SK-N-SH (cell line): Measurements from ENCODE around the gene LPP. TPM values are rescaled to one million over a fixed set of nuclear protein-coding genes. Genes with fewer than 3 reads are reported as not detected.

Experiments
- CTCF ChIA-PET: fragments of 300-600, 350-600 bp; formaldehyde crosslinking; extraction: SDS; loops from one replicate; lab custom pipeline; 2021; lab: Yijun Ruan, JAX
- POLR2A ChIA-PET: fragments of 350-600 bp; sonication (Branson Sonifier 250); formaldehyde crosslinking; extraction: SDS; loops from one replicate; lab custom pipeline; 2020; ENCODE audit warnings: antibody characterized with exemption, inconsistent platforms; lab: Yijun Ruan, JAX
- DNase-seq: peaks from one replicate; pipeline ENCODE4 v3.0.0; 2012
- H2AFZ ChIP-seq: fragments of 200-600 bp; sonication (generic); 2 replicates; pipeline ENCODE4 v1.8.1; 2016; ENCODE audit warnings: antibody characterized with exemption, mild to moderate bottlenecking, low read depth
- H3F3A ChIP-seq: fragments of 200-600 bp; sonication (generic); replicated peaks from 2 replicates; pipeline ENCODE3; 2016; ENCODE audit warnings: antibody characterized with exemption, mild to moderate bottlenecking; ENCODE audit not compliant: insufficient read depth
- H3K27ac ChIP-seq, 2 experiments: fragments of 200-500 bp in 1 of 2; fragments of 200-600 bp in 1 of 2; sonication (Bioruptor generic) in 1 of 2; sonication (generic), shearing (Covaris generic) in 1 of 2; 2 replicates each; pipeline versions ENCODE4 v1.5.1 to v1.6.1; 2014 to 2016; ENCODE audit warnings: low read depth in 2 of 2, inconsistent platforms in 1 of 2, low read length in 1 of 2, mild to moderate bottlenecking in 1 of 2, mixed read lengths in 1 of 2
- H3K27me3 ChIP-seq: fragments of 200-600 bp; sonication (generic), shearing (Covaris generic); 2 replicates; pipeline ENCODE4 v1.6.1; 2016; ENCODE audit warnings: mixed run types; ENCODE audit not compliant: insufficient read depth
- H3K36me3 ChIP-seq, 2 experiments: fragments of 200-500 bp in 1 of 2; fragments of 200-600 bp in 1 of 2; sonication (Bioruptor generic) in 1 of 2; sonication (generic) in 1 of 2; replicated peaks in 1 of 2; 2 replicates each; pipeline versions ENCODE3 to v1.5.1; 2014 to 2016; ENCODE audit warnings: low read length in 1 of 2, mild to moderate bottlenecking in 1 of 2; ENCODE audit not compliant: insufficient read depth in 2 of 2, control insufficient read depth in 1 of 2
- H3K4me1 ChIP-seq, 2 experiments: fragments of 200-500 bp in 1 of 2; fragments of 200-600 bp in 1 of 2; sonication (Bioruptor generic) in 1 of 2; sonication (generic), shearing (Covaris generic) in 1 of 2; 2 replicates each; pipeline versions ENCODE4 v1.5.1 to v1.6.1; 2014 to 2016; ENCODE audit warnings: low read depth in 1 of 2, low read length in 1 of 2, mixed run types in 1 of 2; ENCODE audit not compliant: insufficient read depth in 2 of 2, control insufficient read depth in 1 of 2
- H3K4me2 ChIP-seq: fragments of 200-600 bp; sonication (generic), shearing (Covaris generic); 2 replicates; pipeline ENCODE4 v1.6.1; 2017; ENCODE audit warnings: mixed run types
- H3K4me3 ChIP-seq, 2 experiments: fragments of 200-500 bp in 1 of 2; fragments of 200-600 bp in 1 of 2; sonication (Bioruptor generic) in 1 of 2; sonication (generic), shearing (Covaris generic) in 1 of 2; 2 replicates each; pipeline versions ENCODE4 v1.5.1 to v1.8.1; 2014 to 2016; ENCODE audit warnings: low read depth in 2 of 2, inconsistent platforms in 1 of 2, low read length in 1 of 2, mild to moderate bottlenecking in 1 of 2, mixed read lengths in 1 of 2, moderate library complexity in 1 of 2
- H3K79me2 ChIP-seq: fragments of 200-600 bp; sonication (generic); 2 replicates; pipeline ENCODE4 v1.8.1; 2017; ENCODE audit warnings: mild to moderate bottlenecking; ENCODE audit not compliant: insufficient read depth
- H3K9ac ChIP-seq: fragments of 200-600 bp; sonication (generic); 2 replicates; pipeline ENCODE4 v1.6.1; 2017; ENCODE audit warnings: mixed run types
- H3K9me2 ChIP-seq: fragments of 200-600 bp; sonication (generic); 2 replicates; pipeline ENCODE4 v1.6.1; 2017; ENCODE audit warnings: mixed run types
- H3K9me3 ChIP-seq: fragments of 200-600 bp; sonication (generic); 2 replicates; pipeline ENCODE4 v1.6.1; 2017; ENCODE audit warnings: mixed run types, mild to moderate bottlenecking, moderate library complexity
- H4K20me1 ChIP-seq: fragments of 200-600 bp; sonication (generic); 2 replicates; pipeline ENCODE4 v1.6.1; 2017; ENCODE audit warnings: mild to moderate bottlenecking, mixed run types; ENCODE audit not compliant: insufficient read depth
- EZH2phosphoT487 ChIP-seq: fragments of 200-600 bp; sonication (generic); IDR thresholded peaks from 2 replicates; pipeline ENCODE4 v1.6.1; 2017; ENCODE audit warnings: low read depth, mixed run types, mild to moderate bottlenecking, antibody characterized with exemption, moderate library complexity, borderline replicate concordance
- FOSL2 ChIP-seq: IDR thresholded peaks from 2 replicates; pipeline ENCODE4 v1.4.0; 2012; ENCODE audit warnings: low read depth, mild to moderate bottlenecking, moderate library complexity, borderline replicate concordance
- FOXJ3 ChIP-seq: sonication (generic); formaldehyde crosslinking; IDR thresholded peaks from 2 replicates; pipeline ENCODE4 v1.5.1; 2020; ENCODE audit warnings: mild to moderate bottlenecking, missing genetic modification reagents
- FOXM1 ChIP-seq: IDR thresholded peaks from 2 replicates; pipeline ENCODE4 v1.4.0; 2012; ENCODE audit warnings: low read depth, mild to moderate bottlenecking
- GABPA ChIP-seq: IDR thresholded peaks from 2 replicates; pipeline ENCODE4 v1.4.0; 2012; ENCODE audit warnings: low read depth, mild to moderate bottlenecking
- MAX ChIP-seq: IDR thresholded peaks from 2 replicates; pipeline ENCODE4 v1.4.0; 2012; ENCODE audit warnings: low read depth
- MEF2A ChIP-seq: IDR thresholded peaks from 2 replicates; pipeline ENCODE4 v1.4.0; 2012; ENCODE audit warnings: low read depth, borderline replicate concordance
- NFIC ChIP-seq: IDR thresholded peaks from 2 replicates; pipeline ENCODE4 v1.4.0; 2012; ENCODE audit warnings: borderline replicate concordance
- PBX3 ChIP-seq: IDR thresholded peaks from 2 replicates; pipeline ENCODE4; 2012
- POLR2AphosphoS5 ChIP-seq: IDR thresholded peaks from 2 replicates; pipeline ENCODE4 v1.6.1; 2012; ENCODE audit warnings: low read depth, low read length
- REST ChIP-seq: IDR thresholded peaks from 2 replicates; pipeline ENCODE4 v1.6.1; 2012; ENCODE audit warnings: mild to moderate bottlenecking, low read depth, low read length, moderate library complexity
- SIN3A ChIP-seq: IDR thresholded peaks from 2 replicates; pipeline ENCODE4 v1.6.1; 2012; ENCODE audit warnings: low read depth, mild to moderate bottlenecking, low read length, moderate library complexity, borderline replicate concordance
- SMC3 ChIP-seq: IDR thresholded peaks from 2 replicates; pipeline ENCODE4 v1.6.1; 2012; ENCODE audit warnings: low read depth, low read length, improper control_type of control experiment
- TEAD4 ChIP-seq: IDR thresholded peaks from 2 replicates; pipeline ENCODE4 v1.4.0; 2012; ENCODE audit warnings: mild to moderate bottlenecking, borderline replicate concordance; ENCODE audit not compliant: insufficient read depth
- USF1 ChIP-seq: IDR thresholded peaks from 2 replicates; pipeline ENCODE4 v1.4.0; 2012; ENCODE audit warnings: low read depth, borderline replicate concordance
- YY1 ChIP-seq: IDR thresholded peaks from 2 replicates; pipeline ENCODE4 v1.4.0; 2012; ENCODE audit warnings: low read depth, mild to moderate bottlenecking
- WGBS: methylation state at CpG from one replicate; pipeline ENCODE4 v1.1.6; 2017; ENCODE audit warnings: low lambda C conversion rate; 5-methylcytosine and 5-hydroxymethylcytosine counted together
- polyA plus RNA-seq, 3 experiments: library from polyadenylated mRNA; depleted of rRNA; stranded (reverse); fragments of >200 nt; gene quantifications; 2 replicates each; pipeline ENCODE4 v1.2.3, GENCODE V29; 2012

LPP gene
- polyA plus RNA-seq, 1 of the 3 experiments (the other 2 are of a cell fraction), result 6.6 TPM

- WGBS, result 35% methylated on average over 10 of the region's 10 CpGs
Measured at GRCh38 chr3:188266562-188267274, 112.8 kb downstream of the LPP start.

GRCh38 chr3:188267790-188268335, 113.9 kb downstream of the LPP start:
- ChIA-PET CTCF (no interaction called here), POLR2A (no interaction called here)
- Histone ChIP-seq H3K27me3 (no peaks in the 10 kb centered on the region), H3K36me3 (peaks cover 0 to 4% of the 10 kb centered on the region in 2 experiments), H3K4me1 (peaks cover 2 to 66% of the 10 kb centered on the region in 2 experiments), H3F3A (peaks cover 77% of the 10 kb centered on the region), H3K4me3 (no peak overlapping the region), H3K4me2 (peak overlapping the region; percentile 81), H3K9me2 (no peaks in the 10 kb centered on the region), H3K9me3 (no peaks in the 10 kb centered on the region), H4K20me1 (no peaks in the 10 kb centered on the region), H3K79me2 (peaks cover 63% of the 10 kb centered on the region), H2AFZ (no peak overlapping the region), H3K9ac (no peak overlapping the region), H3K27ac (peak overlapping the region in 1 of 2 experiments; percentile 99; a peak in 2 of 4 replicates)
- no peak for DNase-seq
- no peak for TF ChIP-seq POLR2AphosphoS5
- no peak for TF ChIP-seq FOXM1
- TF ChIP-seq REST, result no peak
- TF ChIP-seq EZH2phosphoT487, result no peak
- TF ChIP-seq FOSL2, result no peak
- no peak for TF ChIP-seq USF1
- no peak for TF ChIP-seq SMC3
- TF ChIP-seq YY1, result no peak
- TF ChIP-seq MAX, result no peak
- TF ChIP-seq MEF2A, result no peak
- no peak for TF ChIP-seq GABPA
- no peak for TF ChIP-seq TEAD4
- WGBS, result 70% methylated on average over 6 of the region's 7 CpGs

More at GRCh38 chr3:188266562-188267274, 112.8 kb downstream of the LPP start:
- Histone ChIP-seq H3K4me2 (peak overlapping the region; percentile 81), H3K4me3 (peak overlapping the region; percentile 18 to 40; a peak in 2 of 4 replicates), H4K20me1 (no peaks in the 10 kb centered on the region), H3K9me3 (no peaks in the 10 kb centered on the region), H3K9ac (peak overlapping the region; percentile 78), H3K9me2 (no peaks in the 10 kb centered on the region), H3K27me3 (no peaks in the 10 kb centered on the region), H3F3A (peaks cover 77% of the 10 kb centered on the region), H3K36me3 (peaks cover 0 to 4% of the 10 kb centered on the region in 2 experiments), H2AFZ (no peak overlapping the region), H3K79me2 (peaks cover 58% of the 10 kb centered on the region), H3K4me1 (peaks cover 1 to 64% of the 10 kb centered on the region in 2 experiments), H3K27ac (peak overlapping the region; percentile 82 to 99)
- ChIA-PET POLR2A (no interaction called here), CTCF (no interaction called here)
- DNase-seq, result no peak
- TF ChIP-seq PBX3, result no peak
- no peak for TF ChIP-seq NFIC
- TF ChIP-seq SMC3, result no peak
- no peak for TF ChIP-seq SIN3A
- peak; percentile 31; the same call in 1 of the 2 replicates for TF ChIP-seq MAX
- no peak for TF ChIP-seq MEF2A
- no peak for TF ChIP-seq FOXJ3
